ENCODE results near the gene PPP1R12B. TPM values are rescaled to one million over a fixed set of nuclear protein-coding genes. Genes with fewer than 3 reads are reported as not detected.
A peak's percentile ranks its signal among the peaks of the same experiment; 100 is the strongest.
"Not testable (repeated sequence)": the region's sequence is repeated elsewhere in the genome, so short reads cannot be mapped to it uniquely, and the experiment has no call there.

PPP1R12B gene
- polyA plus RNA-seq, 3 donors from 2014 or later: 3.8 to 8.3 (median 4.3) TPM

- H3K27ac Mint-ChIP-seq: no peak overlapping the region
- DNase-seq: no peak
Measured at GRCh38 chr1:202551683-202552082, 203.2 kb downstream of the PPP1R12B start.

GRCh38 chr1:202552615-202553014, 204.1 kb downstream of the PPP1R12B start:
- not testable (repeated sequence) for H3K27me3 Mint-ChIP-seq (ENCODE audit: low read depth in 3 of 3); H3K9me3 Mint-ChIP-seq; H3K4me3 Mint-ChIP-seq; H3K4me1 Mint-ChIP-seq; DNase-seq; H3K36me3 Mint-ChIP-seq; H3K27ac Mint-ChIP-seq

More at GRCh38 chr1:202551683-202552082, 203.2 kb downstream of the PPP1R12B start:
- Mint-ChIP-seq H3K36me3 (peaks cover 0 to 2% (median 0%) of the 10 kb centered on the region in 3 donors), H3K4me1 (peaks cover 3 to 5% of the 10 kb centered on the region in 2 donors), H3K27me3 (ENCODE audit: low read depth in 3 of 3) (peaks cover 0 to under 1% (median 0%) of the 10 kb centered on the region in 3 donors), H3K4me3 (no peak overlapping the region), H3K9me3 (no peaks in the 10 kb centered on the region)

GRCh38 chr1:202553078-202553477, 204.6 kb downstream of the PPP1R12B start:
- H3K4me3 Mint-ChIP-seq, H3K27ac Mint-ChIP-seq: not testable (repeated sequence)

GRCh38 chr1:202553560-202554038, 205.1 kb downstream of the PPP1R12B start:
- Mint-ChIP-seq H3K27me3 (ENCODE audit: low read depth in 3 of 3) (no peaks in the 10 kb centered on the region), H3K36me3 (peaks cover 0 to 4% (median 0%) of the 10 kb centered on the region in 3 donors), H3K4me3 (no peak overlapping the region), H3K4me1 (no peaks in the 10 kb centered on the region), H3K27ac (peak overlapping the region in 1 of 6 donors; percentile 3), H3K9me3 (no peaks in the 10 kb centered on the region)
- no peak for DNase-seq

More at GRCh38 chr1:202553078-202553477, 204.6 kb downstream of the PPP1R12B start:
- H3K9me3 Mint-ChIP-seq; DNase-seq; H3K36me3 Mint-ChIP-seq; H3K27me3 Mint-ChIP-seq (ENCODE audit: low read depth in 3 of 3); H3K4me1 Mint-ChIP-seq: not testable (repeated sequence)

GRCh38 chr1:202554619-202555018, 206.1 kb downstream of the PPP1R12B start:
- H3K27ac Mint-ChIP-seq; H3K27me3 Mint-ChIP-seq (ENCODE audit: low read depth in 3 of 3); H3K36me3 Mint-ChIP-seq; H3K4me3 Mint-ChIP-seq; DNase-seq; H3K4me1 Mint-ChIP-seq; H3K9me3 Mint-ChIP-seq: not testable (repeated sequence)

GRCh38 chr1:202556037-202556436, 207.5 kb downstream of the PPP1R12B start:
- not testable (repeated sequence) for H3K36me3 Mint-ChIP-seq; H3K9me3 Mint-ChIP-seq; DNase-seq; H3K4me3 Mint-ChIP-seq; H3K27me3 Mint-ChIP-seq (ENCODE audit: low read depth in 3 of 3); H3K4me1 Mint-ChIP-seq
- peak overlapping the region in 1 of 6 donors; percentile 56 for H3K27ac Mint-ChIP-seq

- H3K4me1 Mint-ChIP-seq: peaks cover 14 to 16% of the 10 kb centered on the region in 2 donors
- H3K27me3 Mint-ChIP-seq (ENCODE audit: low read depth in 3 of 3); H3K27ac Mint-ChIP-seq; H3K36me3 Mint-ChIP-seq; H3K9me3 Mint-ChIP-seq; H3K4me3 Mint-ChIP-seq; DNase-seq: not testable (repeated sequence)
Measured at GRCh38 chr1:202557662-202558061, 209.2 kb downstream of the PPP1R12B start.

GRCh38 chr1:202561240-202561639, 212.7 kb downstream of the PPP1R12B start:
- Mint-ChIP-seq H3K9me3 (no peaks in the 10 kb centered on the region), H3K4me1 (peaks cover 35 to 36% of the 10 kb centered on the region in 2 donors), H3K4me3 (peak overlapping the region in 1 of 5 donors; percentile 0), H3K27me3 (ENCODE audit: low read depth in 3 of 3) (peaks cover 0 to 2% (median 0%) of the 10 kb centered on the region in 3 donors), H3K27ac (peak overlapping the region in 2 of 6 donors; percentile 14 to 55), H3K36me3 (peaks cover 0 to 11% (median 4%) of the 10 kb centered on the region in 3 donors)
- DNase-seq: no peak

GRCh38 chr1:202561726-202562443, 213.4 kb downstream of the PPP1R12B start:
- no peaks in the 10 kb centered on the region for H3K9me3 Mint-ChIP-seq
- DNase-seq: peak; percentile 6 to 16 (median 14)
- H3K4me3 Mint-ChIP-seq: peak overlapping the region in 4 of 5 donors; percentile 0 to 48 (median 28)
- peak overlapping the region; percentile 14 to 67 (median 32) for H3K27ac Mint-ChIP-seq
- H3K27me3 Mint-ChIP-seq (ENCODE audit: low read depth in 3 of 3): peaks cover 0 to 2% (median 0%) of the 10 kb centered on the region in 3 donors
- peaks cover 0 to 10% (median 4%) of the 10 kb centered on the region in 3 donors for H3K36me3 Mint-ChIP-seq
- peaks cover 41 to 43% of the 10 kb centered on the region in 2 donors for H3K4me1 Mint-ChIP-seq

GRCh38 chr1:202562444-202563060, 214.1 kb downstream of the PPP1R12B start:
- Mint-ChIP-seq H3K36me3 (peaks cover 0 to 14% (median 4%) of the 10 kb centered on the region in 3 donors), H3K4me3 (no peak overlapping the region), H3K27ac (peak overlapping the region in 3 of 6 donors; percentile 14 to 61 (median 44))

GRCh38 chr1:202563818-202564217, 215.3 kb downstream of the PPP1R12B start:
- H3K27ac Mint-ChIP-seq: peak overlapping the region in 5 of 6 donors; percentile 7 to 68 (median 57)
- H3K9me3 Mint-ChIP-seq: no peaks in the 10 kb centered on the region
- H3K4me1 Mint-ChIP-seq: peaks cover 52 to 53% of the 10 kb centered on the region in 2 donors
- peaks cover 0 to 25% (median 2%) of the 10 kb centered on the region in 3 donors for H3K36me3 Mint-ChIP-seq
- no peak overlapping the region for H3K4me3 Mint-ChIP-seq
- DNase-seq: no peak
- H3K27me3 Mint-ChIP-seq (ENCODE audit: low read depth in 3 of 3): peaks cover 0 to 2% (median 0%) of the 10 kb centered on the region in 3 donors

More at GRCh38 chr1:202562444-202563060, 214.1 kb downstream of the PPP1R12B start:
- peaks cover 47 to 49% of the 10 kb centered on the region in 2 donors for H3K4me1 Mint-ChIP-seq
- H3K27me3 Mint-ChIP-seq (ENCODE audit: low read depth in 3 of 3): peaks cover 0 to 2% (median 0%) of the 10 kb centered on the region in 3 donors
- no peaks in the 10 kb centered on the region for H3K9me3 Mint-ChIP-seq
- DNase-seq: no peak

GRCh38 chr1:202564958-202565495, 216.5 kb downstream of the PPP1R12B start:
- no peak for DNase-seq
- H3K36me3 Mint-ChIP-seq: peaks cover 0 to 31% (median 0%) of the 10 kb centered on the region in 3 donors
- H3K27ac Mint-ChIP-seq: peak overlapping the region; percentile 46 to 83 (median 64)
- peaks cover 52 to 53% of the 10 kb centered on the region in 2 donors for H3K4me1 Mint-ChIP-seq
- peaks cover 0 to 2% (median 0%) of the 10 kb centered on the region in 3 donors for H3K27me3 Mint-ChIP-seq (ENCODE audit: low read depth in 3 of 3)
- no peak overlapping the region for H3K4me3 Mint-ChIP-seq
- H3K9me3 Mint-ChIP-seq: no peaks in the 10 kb centered on the region

GRCh38 chr1:202565890-202566602, 217.5 kb downstream of the PPP1R12B start:
- Mint-ChIP-seq H3K4me1 (peaks cover 51 to 52% of the 10 kb centered on the region in 2 donors), H3K27ac (peak overlapping the region; percentile 38 to 83 (median 70)), H3K27me3 (ENCODE audit: low read depth in 3 of 3) (peaks cover 0 to 2% (median 0%) of the 10 kb centered on the region in 3 donors), H3K36me3 (peaks cover 0 to 31% (median 0%) of the 10 kb centered on the region in 3 donors), H3K4me3 (peak overlapping the region; percentile 31 to 74 (median 46)), H3K9me3 (no peaks in the 10 kb centered on the region)
- DNase-seq: peak; percentile 10 to 19 (median 12)

All from immature natural killer cell (primary cell).